Activated CD8-positive, alpha-beta memory T cell treated with anti-CD3 and anti-CD28 coated beads for 24 hours (primary cell): ENCODE measurements around the gene VPS50.

Source experiments
- DNase-seq: peaks from one replicate; pipeline ENCODE4 v3.0.0-alpha.2; 2020

Gene VPS50

GRCh38 chr7:93231799-93232672 lies at the start of gene VPS50:
Gene VPS50, plus strand, starts transcription at chr7:93232366. Its CDS starts 102 bp downstream, at chr7:93232468.
- peak; percentile 92 for DNase-seq

- no peak for DNase-seq
Measured at GRCh38 chr7:93185303-93186027, 46.7 kb upstream of the VPS50 start.

- DNase-seq = no peak
Measured at GRCh38 chr7:93188870-93189634, 43.1 kb upstream of the VPS50 start.

- DNase-seq = no peak
Measured at GRCh38 chr7:93194386-93194785, 37.8 kb upstream of the VPS50 start.

GRCh38 chr7:93196336-93196735 lies 35.8 kb upstream of the VPS50 start:
- no peak for DNase-seq

- DNase-seq = no peak
Measured at GRCh38 chr7:93198472-93198871, 33.7 kb upstream of the VPS50 start.

GRCh38 chr7:93202594-93203250 lies 29.4 kb upstream of the VPS50 start:
- no peak for DNase-seq

GRCh38 chr7:93203496-93203895 lies 28.7 kb upstream of the VPS50 start:
- no peak for DNase-seq

- DNase-seq = no peak
Measured at GRCh38 chr7:93205046-93205445, 27.1 kb upstream of the VPS50 start.

- no peak for DNase-seq
Measured at GRCh38 chr7:93211228-93211818, 20.8 kb upstream of the VPS50 start.

- DNase-seq = no peak
Measured at GRCh38 chr7:93212881-93213280, 19.3 kb upstream of the VPS50 start.

- DNase-seq = no peak
Measured at GRCh38 chr7:93218997-93219827, 13.0 kb upstream of the VPS50 start.

- no peak for DNase-seq
Measured at GRCh38 chr7:93219868-93220267, 12.3 kb upstream of the VPS50 start.

- DNase-seq = no peak
Measured at GRCh38 chr7:93226310-93226709, 5.9 kb upstream of the VPS50 start, which contains the start of gene HEPACAM2. Gene HEPACAM2, minus strand, starts transcription at chr7:93226469.

GRCh38 chr7:93228302-93228701 lies 3.9 kb upstream of the VPS50 start:
- no peak for DNase-seq

GRCh38 chr7:93231259-93231658 lies 907 bp upstream of the VPS50 start:
- DNase-seq = no peak

GRCh38 chr7:93232673-93233018 lies 480 bp downstream of the VPS50 start:
- DNase-seq = no peak

- no peak for DNase-seq
Measured at GRCh38 chr7:93235541-93235940, 3.4 kb downstream of the VPS50 start.

- no peak for DNase-seq
Measured at GRCh38 chr7:93238131-93238530, 6.0 kb downstream of the VPS50 start.

- no peak for DNase-seq
Measured at GRCh38 chr7:93238748-93239147, 6.6 kb downstream of the VPS50 start.

- DNase-seq = no peak
Measured at GRCh38 chr7:93239824-93240223, 7.7 kb downstream of the VPS50 start.

GRCh38 chr7:93242106-93242505 lies 9.9 kb downstream of the VPS50 start:
- no peak for DNase-seq
